GM19099 (cell line): ENCODE data around the gene ALDH1A2.

Experiments used
- POLR2A ChIP-seq: IDR thresholded peaks from 3 replicates; pipeline ENCODE4 v1.6.1; 2011; ENCODE audit warnings: low read depth; ENCODE audit not compliant: insufficient read length; ENCODE audit errors: extremely low read depth

The ALDH1A2 gene

DNA sequence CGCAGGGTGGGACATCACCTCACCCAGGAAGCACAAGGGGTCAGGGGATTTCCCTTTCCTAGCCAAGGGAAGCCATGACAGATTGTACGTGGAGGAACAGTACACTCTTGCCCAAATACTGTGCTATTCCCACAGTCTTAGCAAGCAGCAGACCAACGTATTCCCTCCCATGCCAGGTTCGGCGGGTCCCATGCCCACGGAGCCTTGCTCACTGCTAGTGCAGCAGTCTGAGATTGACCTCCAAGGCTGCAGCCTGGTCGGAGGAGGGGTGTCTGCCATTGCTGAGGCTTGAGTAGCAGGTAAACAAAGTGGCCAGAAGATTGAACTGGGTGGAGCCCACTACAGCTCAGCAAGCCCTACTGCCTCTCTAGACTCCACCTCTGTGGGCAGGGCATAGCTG is 39.0 kb downstream of the ALDH1A2 start:
- no peak for TF ChIP-seq POLR2A

DNA sequence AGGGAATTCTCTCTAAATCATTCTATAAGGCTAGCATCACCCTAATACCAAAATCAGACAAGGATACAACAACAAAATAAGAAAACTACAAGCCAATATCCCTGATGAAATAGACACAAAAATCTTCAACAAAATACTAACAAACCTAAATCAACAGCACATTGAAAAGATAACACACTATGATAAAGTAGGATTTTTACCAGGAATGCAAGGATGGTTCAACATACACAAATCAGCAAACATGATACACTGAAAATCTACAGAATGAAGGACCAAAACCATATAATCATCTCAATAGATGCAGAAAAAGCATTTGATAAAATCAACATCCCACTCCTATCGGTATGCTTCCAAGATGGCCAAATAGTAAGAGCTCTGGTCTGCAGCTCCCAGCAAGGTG is 39.5 kb downstream of the ALDH1A2 start:
- TF ChIP-seq POLR2A = no peak

DNA sequence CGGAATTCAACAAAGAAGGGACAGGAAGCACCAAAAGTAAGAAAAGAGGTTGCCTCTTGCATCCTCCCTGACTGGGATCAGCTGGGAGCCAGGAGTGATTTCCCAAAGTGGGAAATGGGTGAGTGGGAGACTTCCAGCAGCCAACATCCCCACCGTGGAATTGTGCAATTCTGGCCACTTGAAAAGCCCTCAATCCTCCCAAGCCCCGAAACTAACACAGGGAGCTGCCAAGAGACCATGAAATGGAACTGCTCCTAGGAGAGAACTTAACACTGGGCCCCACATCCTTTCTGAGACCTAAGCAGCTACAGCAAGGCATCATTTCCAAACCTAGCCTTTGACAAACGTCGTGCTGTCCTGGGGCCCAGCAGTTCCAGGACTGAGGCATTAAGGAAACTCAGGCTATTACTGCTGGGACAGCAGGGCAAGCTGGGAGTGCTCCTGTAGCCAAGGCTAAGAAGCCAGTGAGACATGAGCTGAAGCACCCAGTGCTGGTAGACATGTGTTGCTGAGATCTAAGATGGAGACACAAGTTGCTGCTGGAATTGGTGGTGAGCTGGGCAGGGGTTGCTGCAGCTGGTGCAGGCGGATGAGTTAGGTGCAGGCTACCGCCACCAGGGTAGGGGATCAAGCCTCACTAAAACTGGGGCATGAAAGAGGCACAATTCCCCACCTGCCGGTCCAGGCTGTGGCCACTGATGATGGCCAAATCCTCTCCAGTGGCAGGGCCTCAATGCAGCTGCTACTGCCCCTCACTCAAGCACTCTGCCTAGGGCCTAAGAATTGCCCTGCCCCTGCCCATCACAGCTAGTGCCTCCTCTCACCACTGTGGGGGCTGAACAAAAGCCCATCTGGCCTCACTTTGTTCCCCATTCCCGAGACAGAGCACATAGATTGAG is 43.9 kb downstream of the ALDH1A2 start:
- no peak for TF ChIP-seq POLR2A

DNA sequence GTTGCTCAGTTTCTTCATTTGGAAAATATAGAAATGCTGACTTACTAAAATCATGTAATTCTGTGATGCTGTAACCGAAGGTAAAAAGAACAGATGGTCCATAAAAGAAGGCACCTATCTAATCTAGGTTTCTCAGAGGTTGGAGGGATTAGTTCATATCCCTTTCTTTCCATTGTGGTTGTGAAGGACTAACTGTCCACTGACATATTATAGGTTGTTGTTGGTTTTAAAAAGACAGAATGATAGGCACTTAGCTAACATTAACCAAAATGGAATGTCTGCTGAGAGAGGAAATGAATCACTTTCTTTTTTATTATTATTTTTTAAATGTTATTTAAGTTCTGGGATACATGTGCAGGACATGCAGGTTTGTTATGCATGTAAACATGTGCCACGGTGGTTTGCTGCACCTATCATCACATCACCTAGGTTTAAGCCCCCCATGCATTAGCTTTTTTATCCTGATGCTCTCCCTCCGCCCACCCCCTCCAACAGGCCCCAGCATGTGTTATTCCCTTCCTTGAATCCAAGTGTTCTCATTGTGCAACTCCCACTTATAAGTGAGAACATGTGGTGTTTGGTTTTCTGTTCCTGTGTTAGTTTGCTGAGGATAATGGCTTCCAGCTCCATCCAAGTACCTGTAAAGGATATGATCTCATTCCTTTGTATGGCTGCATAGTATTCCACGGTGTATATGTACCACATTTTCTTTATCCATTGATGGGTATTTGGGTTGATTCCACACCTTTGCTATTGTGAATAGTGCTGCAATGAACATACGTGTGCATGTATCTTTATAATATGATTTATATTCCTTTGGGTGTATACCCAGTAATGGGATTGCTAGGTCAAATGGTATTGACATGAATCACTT is 45.8 kb downstream of the ALDH1A2 start:
- no peak for TF ChIP-seq POLR2A

DNA sequence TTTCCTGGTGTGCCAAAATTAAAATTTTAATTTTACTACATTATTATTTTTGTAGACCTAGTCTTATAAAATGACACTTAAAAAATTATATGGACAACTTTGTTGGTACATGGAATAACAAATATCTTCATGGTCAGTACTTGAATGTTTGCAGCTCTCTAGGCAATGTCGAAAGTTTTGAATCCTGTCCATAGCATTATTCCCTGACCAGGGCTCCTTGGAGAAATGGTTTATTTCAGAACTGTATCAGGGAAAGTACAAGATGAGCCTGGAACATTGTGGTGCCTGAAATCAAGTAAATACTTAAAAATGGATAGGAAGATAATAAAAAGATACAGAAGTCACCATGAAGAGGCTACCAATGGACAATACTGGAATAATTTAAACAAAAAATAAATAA is 47.6 kb downstream of the ALDH1A2 start:
- TF ChIP-seq POLR2A = no peak

DNA sequence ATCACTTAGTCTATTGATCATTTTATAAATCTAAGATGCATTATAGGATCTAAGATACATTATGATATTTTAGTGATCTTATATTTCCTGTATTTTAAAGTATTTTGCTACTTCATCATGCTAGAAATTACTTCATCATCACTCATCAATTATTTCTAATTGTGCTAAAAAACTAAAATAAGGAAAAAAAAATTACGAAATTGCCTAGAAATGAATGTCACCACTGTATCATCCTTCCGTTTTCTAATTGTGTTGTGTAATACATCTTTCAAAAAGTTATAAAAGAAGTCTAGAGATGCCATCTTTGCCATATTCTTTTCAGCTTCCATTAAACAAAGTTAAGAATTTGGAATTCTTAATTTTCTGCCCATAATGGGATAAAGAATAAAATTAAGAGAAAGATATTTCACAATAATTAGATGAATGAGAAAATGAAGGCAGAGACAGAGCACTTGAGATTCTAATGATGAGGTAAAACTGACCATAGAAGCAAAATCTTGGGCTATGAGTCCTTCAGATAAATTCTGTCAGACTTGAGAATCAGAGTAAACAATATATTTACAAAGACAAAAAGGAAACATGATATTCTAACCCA is 48.8 kb downstream of the ALDH1A2 start:
- TF ChIP-seq POLR2A = no peak

DNA sequence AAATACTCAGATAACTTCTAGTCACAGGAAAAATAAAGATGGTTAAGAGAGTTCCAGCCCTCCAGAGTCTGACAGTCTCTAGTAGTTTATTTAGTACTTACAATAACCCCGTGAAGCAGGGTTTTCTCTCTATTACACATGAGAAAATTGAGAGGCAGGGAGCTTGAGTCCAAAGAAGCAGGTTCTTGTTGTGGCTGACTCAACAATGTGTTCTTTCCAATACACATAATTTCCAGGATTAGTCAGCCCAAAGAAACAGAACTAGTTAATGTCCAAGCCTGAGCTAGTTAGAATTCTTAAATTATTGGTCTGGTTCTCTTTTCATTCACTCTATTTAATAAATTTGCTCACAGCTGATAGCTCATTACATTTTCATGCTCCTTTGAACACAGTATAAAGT is 49.9 kb downstream of the ALDH1A2 start:
- no peak for TF ChIP-seq POLR2A

DNA sequence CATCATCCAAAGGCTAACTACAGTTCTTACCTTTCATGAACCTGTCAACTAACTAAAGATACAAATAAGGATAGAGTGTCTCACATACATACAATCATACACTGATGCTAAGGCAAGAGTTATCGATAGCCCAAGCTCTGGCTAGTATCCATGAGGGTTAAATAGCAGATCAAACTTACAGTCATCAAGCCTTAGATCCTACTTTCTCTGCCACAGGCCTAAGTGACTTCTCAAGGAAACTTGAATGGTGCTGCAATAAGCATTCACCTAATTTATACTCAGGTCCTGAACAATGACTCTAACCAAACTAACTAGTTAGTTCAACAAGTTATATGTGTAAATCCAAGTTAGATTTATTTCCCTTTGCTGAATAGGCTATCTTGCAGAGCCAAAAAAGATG is 51.0 kb downstream of the ALDH1A2 start:
- TF ChIP-seq POLR2A = no peak

DNA sequence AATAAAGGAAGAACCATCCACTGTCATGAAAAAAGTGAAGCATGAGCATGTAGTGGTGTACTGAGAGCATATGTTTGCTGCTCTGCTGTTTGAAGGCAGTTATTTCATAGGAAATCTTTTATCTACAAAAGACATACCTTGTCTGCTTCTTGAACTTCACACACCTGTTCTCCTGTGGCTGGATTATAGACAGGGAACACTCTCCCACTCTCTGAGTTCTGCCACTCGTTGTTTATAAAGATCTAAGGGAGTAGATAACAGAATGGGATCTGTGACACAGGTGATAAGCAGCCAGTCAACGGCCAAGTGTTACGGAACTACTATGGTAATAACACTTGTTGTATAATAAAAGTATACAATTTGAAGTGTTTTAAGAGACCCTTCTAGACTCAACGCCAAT is 51.5 kb downstream of the ALDH1A2 start:
- no peak for TF ChIP-seq POLR2A

DNA sequence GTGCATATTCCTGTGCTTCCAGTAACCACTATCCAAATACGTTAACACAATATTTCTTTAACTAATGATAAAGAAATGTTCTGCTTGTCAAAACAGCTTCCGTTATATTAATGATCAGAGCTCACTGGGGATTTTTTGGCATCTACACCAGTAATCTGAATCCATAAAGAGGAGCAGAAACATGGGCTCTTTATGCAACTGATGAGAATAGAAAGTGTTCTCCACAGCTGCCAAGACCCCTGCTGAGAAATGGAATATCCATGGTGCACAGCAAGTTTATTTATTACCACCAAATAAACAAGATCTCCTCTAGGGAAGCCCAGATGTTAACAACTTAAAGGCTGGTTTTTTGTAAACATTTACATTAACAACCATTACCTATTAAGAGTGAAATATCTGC is 54.5 kb downstream of the ALDH1A2 start:
- TF ChIP-seq POLR2A = no peak

DNA sequence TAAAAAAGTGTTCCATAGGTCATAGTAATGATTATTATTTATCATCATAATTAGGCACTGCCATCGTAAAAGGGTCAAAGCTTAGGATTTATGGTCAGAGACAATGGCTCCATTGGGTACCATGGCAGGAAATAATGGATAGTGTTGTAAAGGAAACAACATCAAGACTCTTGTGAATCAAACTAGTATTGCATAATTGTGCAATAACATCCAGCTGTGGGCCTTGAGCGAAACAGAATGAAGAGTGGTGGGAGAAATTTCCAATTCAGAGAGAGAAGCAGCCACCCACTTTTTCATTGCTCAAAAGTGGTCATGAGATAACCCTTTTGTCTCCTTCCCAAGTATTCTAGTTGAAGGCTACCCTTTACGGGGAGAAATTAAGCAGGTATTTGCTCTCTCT is 61.7 kb downstream of the ALDH1A2 start:
- TF ChIP-seq POLR2A = no peak

DNA sequence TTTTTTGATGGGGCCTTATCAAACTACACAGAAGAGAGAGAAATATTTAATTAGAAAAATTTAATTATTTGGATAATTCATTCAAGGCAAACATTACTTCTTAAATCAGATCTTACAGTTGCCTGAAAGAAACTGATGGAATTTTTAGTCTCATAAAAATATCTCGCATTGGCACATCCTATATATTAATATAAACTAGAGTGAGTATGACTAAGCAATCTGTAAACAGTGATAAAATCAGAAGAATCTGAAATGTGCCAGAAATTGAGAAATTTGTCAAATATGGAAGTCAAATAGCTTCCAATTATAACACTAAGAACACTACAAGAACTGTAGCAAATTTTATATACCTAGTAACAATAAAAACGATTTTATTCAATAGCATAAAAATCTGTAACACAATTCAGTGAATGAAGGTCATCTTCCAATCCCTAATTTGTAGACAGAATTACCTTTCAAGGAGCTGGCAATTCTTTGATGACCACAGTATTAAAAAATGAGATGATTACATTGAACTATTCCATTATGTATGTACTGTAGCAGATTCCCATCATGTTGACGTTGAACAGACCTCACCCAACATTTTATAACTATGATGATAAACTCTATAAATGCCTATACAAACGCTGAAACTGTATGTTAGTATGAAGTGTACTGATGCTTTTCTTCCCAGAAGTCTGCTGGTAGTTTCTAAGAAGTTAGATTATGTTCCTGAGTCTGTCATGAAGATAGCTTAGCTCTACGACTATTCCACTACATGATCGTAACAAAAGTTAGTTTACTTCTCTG is 63.0 kb downstream of the ALDH1A2 start:
- no peak for TF ChIP-seq POLR2A

DNA sequence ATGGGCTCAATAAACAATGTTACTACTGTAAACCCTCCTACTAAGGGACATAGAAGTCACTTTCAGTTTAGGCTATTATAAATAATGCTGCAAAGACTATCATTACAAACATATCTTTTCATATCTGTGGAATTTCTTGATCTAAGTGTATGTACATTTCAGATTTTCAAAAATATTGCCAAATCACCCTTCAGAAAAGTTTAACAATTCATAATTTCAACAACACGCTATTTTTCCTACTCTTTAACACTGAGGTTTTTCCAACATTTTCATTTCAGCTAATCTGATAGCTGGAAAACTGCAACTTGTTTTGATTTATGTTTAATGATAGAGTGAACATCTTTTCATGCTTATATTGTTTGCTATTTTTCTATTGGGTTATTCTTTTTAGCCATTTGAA is 69.0 kb downstream of the ALDH1A2 start:
- no peak for TF ChIP-seq POLR2A

DNA sequence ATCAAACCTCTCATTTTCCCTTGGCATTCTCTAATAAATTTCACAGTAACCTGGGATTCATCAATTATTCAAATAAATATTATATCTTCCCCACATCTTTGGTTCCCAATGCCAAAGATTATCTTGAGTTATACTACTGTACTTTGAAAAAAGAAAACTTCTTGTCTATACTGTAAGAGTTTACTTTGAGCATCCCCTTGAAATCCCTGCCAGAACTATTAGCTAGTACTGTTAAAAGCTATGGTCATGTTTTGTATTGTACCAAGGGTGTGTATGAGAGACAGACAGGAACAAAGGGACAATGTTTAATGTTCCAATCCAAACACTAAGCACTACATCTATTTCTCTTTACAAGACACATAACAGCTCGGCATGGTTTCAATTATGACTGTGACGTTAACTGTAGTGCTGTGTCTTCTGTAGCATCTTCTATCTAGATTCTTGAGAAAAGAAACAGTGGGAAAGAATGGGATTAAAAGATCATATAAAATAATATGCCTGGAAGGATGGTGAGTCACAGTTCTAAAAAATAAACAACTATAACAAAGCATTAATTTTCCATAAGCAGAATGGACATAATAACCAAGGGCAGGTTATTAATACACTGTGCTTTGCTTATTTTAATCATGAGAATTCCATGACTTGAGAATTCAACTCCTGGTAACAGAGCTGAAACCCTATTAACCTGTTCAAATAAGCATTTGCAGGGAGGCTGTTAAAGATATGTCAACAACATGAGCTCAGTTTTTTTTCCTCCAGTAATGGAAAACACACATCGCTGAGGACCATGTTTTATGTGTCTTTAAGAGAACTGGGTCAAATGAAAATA is 71.1 kb downstream of the ALDH1A2 start:
- no peak for TF ChIP-seq POLR2A

DNA sequence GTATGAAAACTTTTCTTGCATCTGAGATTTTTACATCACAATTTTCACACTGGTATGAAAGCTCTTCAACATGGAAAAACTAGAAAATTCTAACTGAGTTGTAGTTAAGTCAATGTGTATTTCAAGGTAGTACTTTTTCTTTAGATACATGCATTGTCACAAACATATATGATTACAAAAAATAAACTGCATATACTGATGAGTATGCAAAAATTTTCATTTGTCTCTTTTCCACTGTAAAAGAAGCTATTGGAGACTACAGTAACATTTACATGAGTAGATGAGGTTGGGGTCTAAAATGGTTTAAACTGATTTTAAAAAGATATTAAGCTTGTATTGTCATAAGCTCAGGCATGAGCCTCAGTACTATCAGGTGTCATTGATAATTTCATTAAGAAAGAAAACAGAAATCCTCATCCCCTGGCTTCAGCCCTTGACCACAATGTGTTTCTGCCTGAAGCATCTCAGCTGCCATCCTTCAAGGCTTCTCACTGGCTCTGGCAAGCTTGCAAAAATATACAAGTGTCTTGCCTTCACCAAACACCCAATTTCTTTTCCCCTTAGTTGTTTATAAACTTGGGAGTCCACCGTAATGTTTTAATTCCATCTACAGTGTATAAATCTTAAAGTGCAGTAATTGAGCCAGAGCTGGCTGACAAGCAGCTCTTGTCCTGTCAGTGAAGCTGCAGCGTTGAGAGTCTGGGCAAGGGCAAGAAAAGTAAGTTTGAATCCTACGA is 71.9 kb downstream of the ALDH1A2 start:
- no peak for TF ChIP-seq POLR2A
